Measurements from ENCODE around the gene ZNF280B. TPM values are rescaled to one million over a fixed set of nuclear protein-coding genes. Genes with fewer than 3 reads are reported as not detected.

The ZNF280B gene
- total and polyA plus RNA-seq, 9 of the 15 experiments (the other 6 are each of a cell fraction or from before 2014, with no cell fraction given), result 7.7 to 29.9 (median 20.0) TPM

- TF ChIP-seq, protein P1, sequence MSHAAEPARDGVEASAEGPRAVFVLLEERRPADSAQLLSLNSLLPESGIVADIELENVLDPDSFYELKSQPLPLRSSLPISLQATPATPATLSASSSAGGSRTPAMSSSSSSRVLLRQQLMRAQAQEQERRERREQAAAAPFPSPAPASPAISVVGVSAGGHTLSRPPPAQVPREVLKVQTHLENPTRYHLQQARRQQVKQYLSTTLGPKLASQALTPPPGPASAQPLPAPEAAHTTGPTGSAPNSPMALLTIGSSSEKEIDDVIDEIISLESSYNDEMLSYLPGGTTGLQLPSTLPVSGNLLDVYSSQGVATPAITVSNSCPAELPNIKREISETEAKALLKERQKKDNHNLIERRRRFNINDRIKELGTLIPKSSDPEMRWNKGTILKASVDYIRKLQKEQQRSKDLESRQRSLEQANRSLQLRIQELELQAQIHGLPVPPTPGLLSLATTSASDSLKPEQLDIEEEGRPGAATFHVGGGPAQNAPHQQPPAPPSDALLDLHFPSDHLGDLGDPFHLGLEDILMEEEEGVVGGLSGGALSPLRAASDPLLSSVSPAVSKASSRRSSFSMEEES (CRISPR knock-in tag; IDR thresholded peaks at IDR 0.05), result peak; percentile 35
- TF ChIP-seq FOXJ3 (CRISPR knock-in tag; IDR thresholded peaks at IDR 0.05) (peak; percentile 10; the same call in 1 of the 2 replicates), MED1 (CRISPR knock-in tag; IDR thresholded peaks at IDR 0.05; ENCODE audit: borderline replicate concordance) (0 out of 2 replicates have a peak, but pooled peaks have one; percentile 65), NONO (IDR thresholded peaks at IDR 0.05; ENCODE audit: low read depth in 2 of 2, low read length in 1 of 2) (no peak), MECOM (CRISPR knock-in tag; IDR thresholded peaks at IDR 0.05) (no peak), STAG1 (CRISPR knock-in tag; IDR thresholded peaks at IDR 0.05; ENCODE audit: borderline replicate concordance) (0 out of 2 replicates have a peak, but pooled peaks have one; percentile 14), BRCA1 (IDR thresholded peaks at IDR 0.05) (no peak), BRCA1 (CRISPR knock-in tag; IDR thresholded peaks at IDR 0.05) (0 out of 2 replicates have a peak, but pooled peaks have one; percentile 38), NCOA1 (IDR thresholded peaks at IDR 0.05; ENCODE audit: low read depth) (no peak)
- TF ChIP-seq, protein P2, sequence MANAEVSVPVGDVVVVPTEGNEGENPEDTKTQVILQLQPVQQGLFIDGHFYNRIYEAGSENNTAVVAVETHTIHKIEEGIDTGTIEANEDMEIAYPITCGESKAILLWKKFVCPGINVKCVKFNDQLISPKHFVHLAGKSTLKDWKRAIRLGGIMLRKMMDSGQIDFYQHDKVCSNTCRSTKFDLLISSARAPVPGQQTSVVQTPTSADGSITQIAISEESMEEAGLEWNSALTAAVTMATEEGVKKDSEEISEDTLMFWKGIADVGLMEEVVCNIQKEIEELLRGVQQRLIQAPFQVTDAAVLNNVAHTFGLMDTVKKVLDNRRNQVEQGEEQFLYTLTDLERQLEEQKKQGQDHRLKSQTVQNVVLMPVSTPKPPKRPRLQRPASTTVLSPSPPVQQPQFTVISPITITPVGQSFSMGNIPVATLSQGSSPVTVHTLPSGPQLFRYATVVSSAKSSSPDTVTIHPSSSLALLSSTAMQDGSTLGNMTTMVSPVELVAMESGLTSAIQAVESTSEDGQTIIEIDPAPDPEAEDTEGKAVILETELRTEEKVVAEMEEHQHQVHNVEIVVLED (CRISPR knock-in tag; IDR thresholded peaks at IDR 0.05), result peak; percentile 50; the same call in 1 of the 2 replicates
Observed at GRCh38 chr22:22450343-22450839, 58.2 kb downstream of the ZNF280B start (continued).

All from K562 (cell line).